PFSK-1 (cell line): ENCODE results near the gene HTRA3. TPM values are rescaled to one million over a fixed set of nuclear protein-coding genes. Genes with fewer than 3 reads are reported as not detected.
A peak's percentile ranks its signal among the peaks of the same experiment; 100 is the strongest.

Experiments used
- FOXP2 ChIP-seq: optimal IDR thresholded peaks from 2 replicates; pipeline ENCODE3; 2011; ENCODE audit warnings: borderline replicate concordance, control low read depth, inconsistent platforms; ENCODE audit not compliant: insufficient read depth; ENCODE audit errors: extremely low read length, extremely low read depth
- POLR2AphosphoS5 ChIP-seq: IDR thresholded peaks from 2 replicates; pipeline ENCODE4 v1.6.1; 2012; ENCODE audit warnings: low read depth, mild to moderate bottlenecking, control low read depth, low read length, moderate library complexity
- SIN3A ChIP-seq: IDR thresholded peaks from 2 replicates; pipeline ENCODE4 v1.6.1; 2012; ENCODE audit warnings: mild to moderate bottlenecking, low read length, moderate library complexity, borderline replicate concordance; ENCODE audit not compliant: insufficient read depth
- TAF1 ChIP-seq: IDR thresholded peaks from 2 replicates; pipeline ENCODE4 v1.6.1; 2012; ENCODE audit warnings: low read length, control low read depth, borderline replicate concordance; ENCODE audit not compliant: insufficient read depth
- polyA plus RNA-seq: library from polyadenylated mRNA; unstranded; fragments of >200 nt; gene quantifications from one replicate; pipeline ENCODE4 v1.2.1, GENCODE V29; 2012; ENCODE audit warnings: low read depth, missing spikeins; ENCODE audit not compliant: insufficient read length
- TF ChIP-seq, protein P1 (sequence below), 2 experiments: IDR thresholded peaks; 2 replicates each; pipeline versions ENCODE4 v1.6.1 to v1.8.0; 2011 to 2012; ENCODE audit warnings: low read depth in 2 of 2, low read length in 2 of 2, control low read depth in 1 of 2, inconsistent platforms in 1 of 2, mild to moderate bottlenecking in 1 of 2, moderate library complexity in 1 of 2; ENCODE audit not compliant: insufficient read depth in 1 of 2

Gene HTRA3
- not detected for polyA plus RNA-seq

GRCh38 chr4:8269535-8270417 lies at the start of gene HTRA3:
HTRA3 (plus strand) TSS chr4:8269754; CDS start chr4:8269969, 215 bp downstream.
- TF ChIP-seq TAF1 = no peak
- TF ChIP-seq FOXP2 = no peak
- no peak for TF ChIP-seq POLR2AphosphoS5
- TF ChIP-seq SIN3A = no peak
- TF ChIP-seq, protein P1, sequence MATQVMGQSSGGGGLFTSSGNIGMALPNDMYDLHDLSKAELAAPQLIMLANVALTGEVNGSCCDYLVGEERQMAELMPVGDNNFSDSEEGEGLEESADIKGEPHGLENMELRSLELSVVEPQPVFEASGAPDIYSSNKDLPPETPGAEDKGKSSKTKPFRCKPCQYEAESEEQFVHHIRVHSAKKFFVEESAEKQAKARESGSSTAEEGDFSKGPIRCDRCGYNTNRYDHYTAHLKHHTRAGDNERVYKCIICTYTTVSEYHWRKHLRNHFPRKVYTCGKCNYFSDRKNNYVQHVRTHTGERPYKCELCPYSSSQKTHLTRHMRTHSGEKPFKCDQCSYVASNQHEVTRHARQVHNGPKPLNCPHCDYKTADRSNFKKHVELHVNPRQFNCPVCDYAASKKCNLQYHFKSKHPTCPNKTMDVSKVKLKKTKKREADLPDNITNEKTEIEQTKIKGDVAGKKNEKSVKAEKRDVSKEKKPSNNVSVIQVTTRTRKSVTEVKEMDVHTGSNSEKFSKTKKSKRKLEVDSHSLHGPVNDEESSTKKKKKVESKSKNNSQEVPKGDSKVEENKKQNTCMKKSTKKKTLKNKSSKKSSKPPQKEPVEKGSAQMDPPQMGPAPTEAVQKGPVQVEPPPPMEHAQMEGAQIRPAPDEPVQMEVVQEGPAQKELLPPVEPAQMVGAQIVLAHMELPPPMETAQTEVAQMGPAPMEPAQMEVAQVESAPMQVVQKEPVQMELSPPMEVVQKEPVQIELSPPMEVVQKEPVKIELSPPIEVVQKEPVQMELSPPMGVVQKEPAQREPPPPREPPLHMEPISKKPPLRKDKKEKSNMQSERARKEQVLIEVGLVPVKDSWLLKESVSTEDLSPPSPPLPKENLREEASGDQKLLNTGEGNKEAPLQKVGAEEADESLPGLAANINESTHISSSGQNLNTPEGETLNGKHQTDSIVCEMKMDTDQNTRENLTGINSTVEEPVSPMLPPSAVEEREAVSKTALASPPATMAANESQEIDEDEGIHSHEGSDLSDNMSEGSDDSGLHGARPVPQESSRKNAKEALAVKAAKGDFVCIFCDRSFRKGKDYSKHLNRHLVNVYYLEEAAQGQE (IDR thresholded peaks at IDR 0.05; ENCODE audit: insufficient read depth in 1 of 2, low read depth in 2 of 2, low read length in 2 of 2) = no peak

- TF ChIP-seq POLR2AphosphoS5 = no peak
- TF ChIP-seq, protein P1 (IDR thresholded peaks at IDR 0.05; ENCODE audit: insufficient read depth in 1 of 2, low read depth in 2 of 2, low read length in 2 of 2) = no peak
- no peak for TF ChIP-seq TAF1
- no peak for TF ChIP-seq FOXP2
- no peak for TF ChIP-seq SIN3A
Measured at GRCh38 chr4:8220661-8221450, 48.7 kb upstream of the HTRA3 start.

DNA sequence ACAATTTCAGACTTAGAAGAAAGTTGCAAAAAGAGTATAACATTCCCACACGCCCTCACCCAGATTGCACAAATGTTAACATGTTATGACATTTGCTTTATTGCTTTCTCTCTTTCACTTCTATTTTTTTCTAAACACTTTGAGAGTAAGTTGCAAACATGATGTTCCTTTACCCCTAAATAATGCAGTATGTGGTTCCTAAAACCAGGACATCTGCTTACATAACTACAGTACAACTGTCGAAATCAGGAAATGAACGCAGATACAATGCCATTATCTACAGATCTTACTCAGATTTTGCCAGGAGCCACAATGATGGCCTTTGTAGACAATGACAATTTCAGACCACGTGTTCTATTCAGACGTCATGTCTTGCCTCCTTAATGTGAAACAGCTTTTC lies 48.1 kb upstream of the HTRA3 start:
- TF ChIP-seq TAF1 (no peak), FOXP2 (no peak), SIN3A (0 out of 2 replicates have a peak, but pooled peaks have one; percentile 64), POLR2AphosphoS5 (peak; percentile 23; the same call in 1 of the 2 replicates)
- TF ChIP-seq, protein P1 (IDR thresholded peaks at IDR 0.05; ENCODE audit: insufficient read depth in 1 of 2, low read depth in 2 of 2, low read length in 2 of 2) = no peak

- TF ChIP-seq FOXP2 = no peak
- TF ChIP-seq TAF1 = no peak
- TF ChIP-seq, protein P1 (IDR thresholded peaks at IDR 0.05; ENCODE audit: insufficient read depth in 1 of 2, low read depth in 2 of 2, low read length in 2 of 2) = no peak
- no peak for TF ChIP-seq POLR2AphosphoS5
- no peak for TF ChIP-seq SIN3A
Measured at GRCh38 chr4:8221985-8222384, 47.6 kb upstream of the HTRA3 start.
